Measurements from ENCODE around the gene RBM23. TPM values are rescaled to one million over a fixed set of nuclear protein-coding genes. Genes with fewer than 3 reads are reported as not detected.

Gene RBM23
- total RNA-seq, 1 experiment from 2014 or later = 105 TPM

DNA sequence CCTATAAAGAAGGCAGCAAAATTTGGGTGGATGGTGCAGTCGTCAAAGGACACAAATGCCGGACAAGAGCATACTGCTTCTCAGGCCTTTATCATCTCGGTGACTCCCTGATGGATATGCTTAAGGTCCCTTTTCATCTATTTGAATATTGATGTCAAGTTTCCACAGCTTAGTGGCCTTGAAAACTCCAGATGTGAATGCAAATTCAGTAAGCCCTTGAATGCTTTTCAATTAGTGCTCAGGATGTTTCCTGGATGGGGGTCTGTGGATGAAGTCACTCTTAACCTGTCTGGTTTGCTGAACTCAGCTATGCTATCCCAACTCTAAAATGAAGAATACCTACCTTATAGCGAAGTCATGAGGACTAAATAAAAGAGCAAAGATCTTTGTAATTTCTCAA lies 25.2 kb downstream of the RBM23 start:
- Histone ChIP-seq H3K4me3 (ENCODE audit: low read depth, low read length, poor library complexity, severe bottlenecking) (no peak overlapping the region), H3K36me3 (ENCODE audit: insufficient read depth, low read length, poor library complexity, severe bottlenecking) (no peaks in the 10 kb centered on the region), H3K9me3 (ENCODE audit: low read depth, low read length, poor library complexity, severe bottlenecking) (no peaks in the 10 kb centered on the region), H3K27me3 (replicated peaks; ENCODE audit: insufficient read depth, low read depth, low read length, poor library complexity) (no peaks in the 10 kb centered on the region), H3K27ac (ENCODE audit: low read depth, low read length, poor library complexity, severe bottlenecking) (no peak overlapping the region), H3K4me1 (ENCODE audit: insufficient read depth, low read length, poor library complexity, severe bottlenecking) (no peaks in the 10 kb centered on the region)
- ChIA-PET CTCF (no interaction called here), POLR2A (ENCODE audit: low non-redundant PET) (interaction anchor here (0.6 kb wide), 1 partner anchor 20 kb away, joined by 3 read pairs; no protein-coding TSS in a partner anchor)
- intact Hi-C loops (cut with micrococcal nuclease; ENCODE audit: unreplicated experiment) = no loop called here
- BruUV-seq (replicated peaks) = no TSS peak
- no peak for TF ChIP-seq EZH2 (IDR thresholded peaks at IDR 0.05; ENCODE audit: borderline replicate concordance, low read depth, low read length, poor library complexity, severe bottlenecking)
- TF ChIP-seq, protein P1, sequence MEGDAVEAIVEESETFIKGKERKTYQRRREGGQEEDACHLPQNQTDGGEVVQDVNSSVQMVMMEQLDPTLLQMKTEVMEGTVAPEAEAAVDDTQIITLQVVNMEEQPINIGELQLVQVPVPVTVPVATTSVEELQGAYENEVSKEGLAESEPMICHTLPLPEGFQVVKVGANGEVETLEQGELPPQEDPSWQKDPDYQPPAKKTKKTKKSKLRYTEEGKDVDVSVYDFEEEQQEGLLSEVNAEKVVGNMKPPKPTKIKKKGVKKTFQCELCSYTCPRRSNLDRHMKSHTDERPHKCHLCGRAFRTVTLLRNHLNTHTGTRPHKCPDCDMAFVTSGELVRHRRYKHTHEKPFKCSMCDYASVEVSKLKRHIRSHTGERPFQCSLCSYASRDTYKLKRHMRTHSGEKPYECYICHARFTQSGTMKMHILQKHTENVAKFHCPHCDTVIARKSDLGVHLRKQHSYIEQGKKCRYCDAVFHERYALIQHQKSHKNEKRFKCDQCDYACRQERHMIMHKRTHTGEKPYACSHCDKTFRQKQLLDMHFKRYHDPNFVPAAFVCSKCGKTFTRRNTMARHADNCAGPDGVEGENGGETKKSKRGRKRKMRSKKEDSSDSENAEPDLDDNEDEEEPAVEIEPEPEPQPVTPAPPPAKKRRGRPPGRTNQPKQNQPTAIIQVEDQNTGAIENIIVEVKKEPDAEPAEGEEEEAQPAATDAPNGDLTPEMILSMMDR (conservative IDR thresholded peaks at IDR 0.05; ENCODE audit: low read depth, low read length) = no peak
- no peak for DNase-seq (ENCODE audit: low spot score)

DNA sequence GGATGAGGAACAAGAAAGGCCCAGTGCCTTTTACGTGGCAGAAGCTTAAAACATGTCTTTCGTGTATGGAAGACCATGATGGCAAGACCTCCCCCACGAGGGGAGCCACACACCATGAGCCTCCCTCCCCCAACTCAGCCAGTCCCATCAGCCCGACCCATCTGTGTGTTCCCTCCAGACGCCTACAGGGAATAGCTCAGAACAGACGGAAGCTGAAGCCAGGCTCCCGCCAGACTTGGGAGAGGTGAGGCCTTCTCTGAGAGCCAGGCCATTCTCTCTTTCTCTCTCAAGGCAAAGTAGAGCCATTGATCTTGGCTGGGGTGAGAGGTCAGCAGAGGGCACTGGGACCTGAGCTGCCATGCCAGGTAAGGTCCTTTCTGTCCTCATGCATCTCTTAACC lies 26.5 kb downstream of the RBM23 start:
- Histone ChIP-seq H3K36me3 (ENCODE audit: insufficient read depth, low read length, poor library complexity, severe bottlenecking) (no peaks in the 10 kb centered on the region), H3K27ac (ENCODE audit: low read depth, low read length, poor library complexity, severe bottlenecking) (no peak overlapping the region), H3K9me3 (ENCODE audit: low read depth, low read length, poor library complexity, severe bottlenecking) (no peaks in the 10 kb centered on the region), H3K4me3 (ENCODE audit: low read depth, low read length, poor library complexity, severe bottlenecking) (no peak overlapping the region), H3K27me3 (replicated peaks; ENCODE audit: insufficient read depth, low read depth, low read length, poor library complexity) (no peaks in the 10 kb centered on the region), H3K4me1 (ENCODE audit: insufficient read depth, low read length, poor library complexity, severe bottlenecking) (no peaks in the 10 kb centered on the region)
- BruUV-seq (replicated peaks) = no TSS peak
- TF ChIP-seq, protein P1 (conservative IDR thresholded peaks at IDR 0.05; ENCODE audit: low read depth, low read length) = no peak
- no peak for TF ChIP-seq EZH2 (IDR thresholded peaks at IDR 0.05; ENCODE audit: borderline replicate concordance, low read depth, low read length, poor library complexity, severe bottlenecking)
- no peak for DNase-seq (ENCODE audit: low spot score)
- ChIA-PET POLR2A (ENCODE audit: low non-redundant PET) (no interaction called here), CTCF (no interaction called here)
- intact Hi-C loops (cut with micrococcal nuclease; ENCODE audit: unreplicated experiment) = no loop called here

DNA sequence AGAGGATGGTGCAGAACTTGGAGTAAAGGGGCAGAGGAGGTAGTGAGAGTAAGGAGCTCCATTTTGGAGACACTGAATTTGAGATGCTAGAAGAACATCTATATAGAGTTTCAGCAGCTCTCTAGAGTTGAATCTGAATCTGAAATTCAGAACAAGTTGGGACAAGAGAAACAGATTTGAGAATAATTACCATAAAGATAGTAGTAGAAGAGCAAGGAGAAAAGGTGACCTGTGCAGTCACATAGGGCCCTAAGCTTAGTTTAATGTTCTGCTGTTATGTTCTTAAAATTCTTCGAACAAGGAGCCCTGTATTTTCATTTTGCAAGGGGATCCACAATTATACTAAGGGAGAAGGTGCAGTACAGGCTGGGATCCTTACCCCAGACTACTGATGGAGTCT lies 28.5 kb downstream of the RBM23 start:
- TF ChIP-seq, protein P1 (conservative IDR thresholded peaks at IDR 0.05; ENCODE audit: low read depth, low read length) = no peak
- TF ChIP-seq EZH2 (IDR thresholded peaks at IDR 0.05; ENCODE audit: borderline replicate concordance, low read depth, low read length, poor library complexity, severe bottlenecking) = no peak
- H3K9me3 ChIP-seq (ENCODE audit: low read depth, low read length, poor library complexity, severe bottlenecking) = no peaks in the 10 kb centered on the region
- no TSS peak for BruUV-seq (replicated peaks)
- H3K4me1 ChIP-seq (ENCODE audit: insufficient read depth, low read length, poor library complexity, severe bottlenecking) = no peaks in the 10 kb centered on the region
- no peak for DNase-seq (ENCODE audit: low spot score)
- ChIA-PET CTCF (interaction anchor here (0.7 kb wide), 1 partner anchor 12 kb away, joined by 4 read pairs; no protein-coding TSS in a partner anchor), POLR2A (ENCODE audit: low non-redundant PET) (no interaction called here)
- no peaks in the 10 kb centered on the region for H3K27me3 ChIP-seq (replicated peaks; ENCODE audit: insufficient read depth, low read depth, low read length, poor library complexity)
- no peak overlapping the region for H3K4me3 ChIP-seq (ENCODE audit: low read depth, low read length, poor library complexity, severe bottlenecking)
- no peak overlapping the region for H3K27ac ChIP-seq (ENCODE audit: low read depth, low read length, poor library complexity, severe bottlenecking)
- intact Hi-C loops (cut with micrococcal nuclease; ENCODE audit: unreplicated experiment) = no loop called here
- H3K36me3 ChIP-seq (ENCODE audit: insufficient read depth, low read length, poor library complexity, severe bottlenecking) = no peaks in the 10 kb centered on the region
